NCI-H2107 treated with DMSO at 0.1 percent for 48 hours (cell line): ENCODE results near the gene AHI1.
A peak's percentile ranks its signal among the peaks of the same experiment; 100 is the strongest.

Experiments used
- DNase-seq: peaks from one replicate; lab custom pipeline; 2025; ENCODE audit not compliant: unreplicated experiment; lab: John Stamatoyannopoulos, UW

AHI1 gene

DNA sequence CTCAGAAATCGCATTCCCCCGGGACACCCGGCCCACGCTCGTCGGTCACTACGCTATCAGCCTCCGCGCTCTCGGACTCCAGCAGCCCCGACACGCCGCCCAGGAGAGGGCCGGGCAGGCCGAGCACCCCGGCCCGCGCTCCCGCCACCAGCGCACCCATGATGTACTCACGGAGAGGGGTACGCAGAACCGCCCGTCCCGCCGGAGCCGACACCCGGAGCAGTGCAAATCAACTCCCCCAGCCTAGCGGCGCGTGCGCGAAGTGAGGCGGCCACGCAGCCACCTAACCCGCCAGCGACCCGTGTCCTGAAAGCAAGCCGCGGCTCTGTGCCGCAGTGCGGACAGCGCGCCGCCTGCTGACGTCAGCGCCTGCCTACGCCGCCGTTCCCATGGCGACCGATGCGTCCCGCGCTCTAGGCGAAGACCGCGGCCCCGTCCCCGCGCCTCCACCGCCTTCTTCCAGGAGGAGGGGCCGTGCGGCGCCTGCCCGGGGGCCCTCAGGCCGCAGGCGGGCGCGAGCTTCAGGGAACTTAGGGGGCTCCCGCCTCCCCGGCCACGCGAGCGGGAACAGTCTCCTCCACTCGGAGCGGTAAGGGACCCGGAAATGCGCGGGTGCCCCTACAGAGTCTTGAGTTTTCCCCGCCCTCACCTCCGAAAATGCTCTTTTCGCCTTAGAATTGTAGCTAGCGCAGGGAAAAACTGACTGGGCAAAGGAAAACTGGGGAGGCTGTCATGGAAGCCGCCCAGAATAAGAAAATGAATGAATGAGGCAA lies at the start of gene AHI1:
Gene AHI1 (minus strand): TSS at position 329 of the 773 bp plus-strand sequence. CDS start 5,503 bp downstream, outside the sequence.
- DNase-seq, result peak; percentile 53

DNA sequence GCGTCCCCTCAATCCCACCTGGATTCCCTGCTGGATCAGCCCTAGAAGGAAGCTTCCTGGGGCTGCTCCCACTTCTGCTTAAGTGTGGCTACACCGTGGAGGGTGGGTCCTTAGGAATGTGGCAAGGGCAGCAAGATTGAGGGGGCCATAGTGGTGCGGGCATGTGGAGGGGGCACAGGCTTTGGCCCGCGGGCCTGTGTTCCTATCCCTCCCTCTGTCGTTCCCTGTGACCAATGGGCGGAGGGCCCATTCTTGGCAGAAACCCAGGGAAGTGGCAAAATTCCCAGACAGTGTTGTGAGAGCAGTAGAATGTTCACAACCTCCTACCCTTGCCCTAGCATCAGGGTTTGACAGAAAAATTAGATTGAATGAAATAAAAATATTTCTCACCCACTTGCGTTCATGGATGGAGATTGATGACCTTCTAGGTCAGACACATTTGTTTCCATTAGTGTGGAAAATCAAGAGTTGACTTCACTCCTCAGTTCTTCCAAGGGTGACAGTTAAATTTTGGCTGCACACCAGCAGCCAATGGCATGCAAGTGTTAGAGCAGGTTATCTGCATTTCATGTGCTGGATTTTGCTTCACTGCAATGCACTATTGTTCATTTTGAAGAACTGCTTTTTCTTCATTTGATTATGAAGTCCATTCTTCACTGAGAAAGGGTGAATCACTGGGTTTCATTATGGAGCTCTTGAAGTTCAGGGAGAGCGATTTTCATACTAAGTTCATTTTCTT lies 49.3 kb upstream of the AHI1 start:
- no peak for DNase-seq

DNA sequence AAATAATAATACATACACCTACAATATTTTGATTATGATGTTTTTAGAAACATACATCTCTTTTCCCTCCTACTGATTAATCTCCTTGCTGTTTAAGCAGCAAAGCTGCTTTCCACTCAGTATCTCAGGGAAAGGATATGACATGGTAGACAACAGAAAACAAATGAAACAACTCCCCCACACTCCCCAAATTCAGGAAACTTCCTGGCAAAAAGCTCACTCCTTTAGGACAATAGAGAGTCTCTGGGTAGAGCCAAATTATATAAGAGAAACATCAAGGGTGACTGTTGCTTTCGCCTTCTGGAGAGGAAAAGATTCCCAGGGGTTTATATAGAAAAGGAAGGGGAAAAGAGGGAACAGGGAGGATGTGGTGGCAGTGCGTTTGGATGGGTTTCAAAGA lies 48.7 kb upstream of the AHI1 start:
- DNase-seq, result no peak

DNA sequence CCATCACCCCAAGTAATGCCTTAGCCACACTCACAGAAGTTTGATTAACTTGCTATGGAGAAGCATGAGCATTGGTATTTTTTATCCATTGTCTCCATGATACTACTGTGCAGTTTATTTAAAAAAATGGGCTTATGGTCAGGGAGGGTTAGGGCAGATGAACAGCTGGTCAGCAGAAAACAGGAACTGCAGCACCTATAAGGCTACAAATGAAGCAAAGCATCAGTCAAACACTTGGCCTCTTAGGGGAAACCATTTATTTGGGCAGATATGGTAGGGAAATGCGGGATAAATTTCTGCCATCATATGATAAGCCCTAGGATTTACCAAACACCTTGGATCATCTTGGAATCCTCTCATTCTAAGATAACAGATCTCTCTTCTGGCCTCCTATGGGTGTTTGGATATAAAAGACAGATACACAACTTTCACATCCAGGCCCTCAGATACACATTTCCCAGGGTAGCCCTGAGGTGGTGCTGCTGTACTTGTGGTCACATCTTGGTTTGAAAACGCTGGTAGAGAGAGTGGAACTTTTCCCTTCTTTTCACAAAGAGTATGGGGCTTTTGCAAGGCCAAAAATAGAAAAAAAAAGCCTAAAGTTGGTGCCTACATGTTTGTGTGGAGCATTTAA lies 42.8 kb upstream of the AHI1 start:
- DNase-seq, result no peak

DNA sequence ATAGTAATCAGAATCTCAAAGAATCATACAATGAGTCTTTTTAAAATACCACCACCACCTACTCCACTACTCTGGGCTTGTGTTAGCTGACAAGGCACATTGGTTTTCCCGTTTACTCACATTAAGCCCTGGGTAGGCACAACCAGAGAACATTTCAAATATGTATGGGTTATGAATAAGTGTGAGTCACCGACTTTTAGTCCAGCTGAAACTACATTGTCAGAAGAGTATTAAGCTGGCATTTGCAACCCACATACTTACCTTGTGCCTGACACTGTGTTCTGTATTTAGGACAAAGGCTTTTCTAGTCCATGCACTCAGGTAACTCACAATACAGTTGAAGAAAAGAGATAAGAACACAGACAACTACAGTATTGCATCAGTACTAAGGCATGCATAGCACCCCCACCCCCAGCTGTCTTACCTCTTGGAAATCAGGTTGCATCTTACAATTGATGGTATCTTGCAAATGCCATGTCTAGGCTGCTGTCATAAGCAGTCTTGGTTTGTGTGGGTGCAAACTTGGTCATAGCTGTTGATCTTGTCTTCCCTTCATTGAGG lies 40.3 kb upstream of the AHI1 start:
- no peak for DNase-seq

DNA sequence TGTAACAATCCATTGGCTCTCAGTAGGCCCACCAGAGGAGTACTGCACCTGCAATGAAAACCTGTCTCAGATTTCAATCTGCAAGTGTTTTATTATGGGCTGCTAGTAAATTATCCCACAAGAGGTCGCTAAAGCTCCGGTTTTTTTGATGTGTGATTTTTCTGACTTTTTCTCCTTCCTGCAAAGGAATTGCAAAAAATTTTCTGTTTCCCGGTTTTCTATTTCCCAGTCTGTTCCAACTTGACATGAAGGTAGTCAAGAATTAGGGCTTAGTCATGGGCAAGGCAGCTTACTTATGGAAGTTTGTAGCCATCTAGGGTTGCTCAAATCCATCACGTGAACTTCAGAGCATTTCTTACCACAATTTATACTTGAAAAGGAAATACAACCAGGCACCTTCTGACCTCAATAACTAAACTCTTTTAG lies 38.5 kb upstream of the AHI1 start:
- peak; percentile 74 for DNase-seq

DNA sequence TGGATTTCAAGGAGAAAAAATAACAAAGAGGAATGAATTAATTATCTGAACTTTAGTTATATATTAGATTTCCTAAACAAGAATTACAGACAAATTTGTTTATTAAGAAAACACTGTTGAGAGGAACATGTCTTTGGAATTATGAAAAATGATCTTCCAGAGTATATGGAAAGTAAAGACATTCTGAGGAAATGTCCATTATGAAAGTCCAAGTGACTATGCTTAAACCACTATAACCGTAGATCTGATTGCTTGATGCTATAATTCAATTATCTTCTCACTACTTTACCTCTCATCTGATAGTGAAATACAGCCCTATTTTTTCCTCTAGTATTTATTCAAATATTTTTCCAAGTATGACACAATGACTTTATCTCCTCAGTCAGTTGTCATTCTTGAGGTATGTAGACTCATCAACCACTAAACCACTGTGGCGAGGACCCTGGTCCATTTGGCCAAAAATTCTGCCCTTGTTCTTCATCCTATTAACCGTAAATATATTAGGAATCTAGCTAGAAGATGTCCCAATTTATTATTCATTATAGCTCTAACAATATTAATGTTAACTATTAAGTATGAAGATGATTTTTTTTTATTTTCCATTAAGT lies 37.3 kb upstream of the AHI1 start:
- no peak for DNase-seq

DNA sequence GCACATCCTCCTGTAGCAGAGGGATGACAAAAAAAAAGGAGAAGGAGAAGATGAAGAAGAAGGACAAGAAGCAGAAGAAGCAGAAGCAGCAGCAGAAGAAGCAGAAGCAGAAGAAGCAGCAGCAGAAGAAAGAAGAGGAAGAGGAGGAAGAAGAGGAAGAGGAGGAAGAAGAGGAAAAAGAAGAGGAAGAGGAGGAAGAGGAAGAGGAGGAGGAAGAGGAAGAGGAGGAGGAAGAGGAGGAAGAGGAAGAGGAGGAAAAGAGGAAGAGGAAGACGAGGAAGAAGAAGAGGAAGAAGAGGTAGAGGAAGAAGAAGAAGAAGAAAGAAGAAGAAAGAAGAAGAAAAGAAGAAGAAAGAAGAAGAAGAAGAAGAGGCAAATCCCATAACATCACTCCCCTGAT lies 35.0 kb upstream of the AHI1 start:
- DNase-seq, result no peak

DNA sequence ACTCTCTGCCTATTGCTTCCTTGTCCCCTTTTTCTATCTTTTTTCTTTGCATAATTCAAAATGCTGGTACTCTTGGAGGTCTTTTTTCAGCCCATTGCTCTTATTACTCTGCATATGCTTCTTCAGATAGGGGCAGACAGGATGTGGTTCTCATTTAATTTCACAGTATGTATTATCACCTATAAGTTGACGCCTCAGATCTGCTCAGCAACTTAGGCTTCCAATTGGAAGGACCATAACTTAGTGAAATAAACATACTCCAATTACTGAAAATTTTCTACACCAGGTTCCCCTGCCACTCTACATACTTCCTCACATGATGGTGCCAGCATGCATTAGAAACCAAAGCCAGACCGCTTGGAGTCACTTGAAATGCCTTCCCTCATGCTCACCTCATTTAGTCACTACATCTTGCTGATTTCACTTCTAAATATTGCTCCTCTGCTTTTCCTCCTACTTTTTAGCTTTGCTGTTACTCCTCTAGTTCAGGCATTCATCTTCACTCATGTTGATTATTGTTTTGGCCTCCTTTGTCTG lies 34.5 kb upstream of the AHI1 start:
- DNase-seq, result no peak

DNA sequence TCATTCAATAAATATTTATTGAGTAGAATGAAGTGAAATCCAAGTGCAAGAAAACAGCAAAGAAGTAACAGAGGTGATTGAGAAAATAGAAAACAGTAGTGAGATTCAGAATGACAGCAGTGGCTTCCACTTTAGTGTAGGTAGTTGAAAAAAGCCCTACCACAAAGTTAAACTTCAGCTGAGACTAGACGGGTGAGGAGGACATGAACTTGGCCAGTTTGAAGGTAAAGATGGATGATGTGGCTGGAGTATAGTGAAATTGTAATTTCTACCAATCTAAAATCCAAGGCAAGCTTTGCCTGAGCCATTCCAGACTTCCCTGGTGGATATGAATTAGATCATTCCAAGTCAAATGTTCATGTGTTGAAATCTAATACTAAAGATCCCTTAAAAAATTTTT lies 32.6 kb upstream of the AHI1 start:
- no peak for DNase-seq

DNA sequence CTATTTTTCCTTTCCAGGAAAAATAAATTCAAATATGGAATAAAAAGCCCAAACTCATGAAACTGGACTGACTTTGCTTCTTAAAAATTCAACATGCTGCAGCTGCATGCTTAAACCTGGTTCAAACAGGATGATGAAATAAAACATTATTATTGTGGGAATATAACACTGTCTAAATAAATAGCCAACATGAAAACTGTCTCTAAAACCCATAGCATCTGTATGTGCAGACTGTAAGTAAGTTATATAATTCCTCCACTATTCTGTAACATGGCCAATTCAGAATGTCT lies 30.4 kb upstream of the AHI1 start:
- DNase-seq, result no peak

DNA sequence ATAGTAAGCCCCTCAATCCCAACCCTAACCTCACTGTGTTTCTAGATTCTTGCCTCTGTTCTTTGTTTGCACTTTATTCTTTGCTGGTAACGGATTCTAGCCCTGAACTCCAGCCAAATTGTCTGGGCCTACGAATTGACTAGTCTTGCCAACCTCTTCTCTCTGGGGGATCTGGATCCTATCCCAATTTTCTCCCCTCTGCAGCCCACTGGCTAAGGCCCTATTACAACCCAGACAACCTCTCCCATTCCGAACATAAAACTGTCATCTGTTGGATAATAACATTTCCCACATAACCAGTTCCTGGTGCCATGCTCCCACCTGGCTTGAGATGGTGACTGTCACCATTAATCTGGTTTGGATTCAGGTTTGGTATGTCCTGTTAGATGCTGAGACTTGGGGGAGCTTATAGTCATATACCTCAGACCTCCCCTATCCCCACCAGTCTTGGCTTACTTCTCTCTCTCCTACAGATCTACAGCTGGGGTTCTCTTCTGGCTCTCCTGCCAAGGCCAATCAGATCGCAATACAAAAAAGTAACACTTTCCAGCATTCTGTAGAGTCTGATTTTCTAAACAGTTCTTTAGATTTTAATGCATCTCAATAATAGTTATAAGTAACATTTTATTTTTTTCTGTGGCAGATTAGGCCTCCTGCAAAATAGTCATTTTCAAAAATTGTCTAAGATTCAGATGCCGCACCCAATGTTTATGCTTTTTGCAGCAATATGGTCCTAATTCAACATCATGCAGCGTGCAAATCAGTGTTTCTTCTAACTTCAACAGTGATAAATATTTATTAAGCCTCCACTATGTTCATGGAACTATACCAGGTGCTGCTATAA lies 29.8 kb upstream of the AHI1 start:
- no peak for DNase-seq

DNA sequence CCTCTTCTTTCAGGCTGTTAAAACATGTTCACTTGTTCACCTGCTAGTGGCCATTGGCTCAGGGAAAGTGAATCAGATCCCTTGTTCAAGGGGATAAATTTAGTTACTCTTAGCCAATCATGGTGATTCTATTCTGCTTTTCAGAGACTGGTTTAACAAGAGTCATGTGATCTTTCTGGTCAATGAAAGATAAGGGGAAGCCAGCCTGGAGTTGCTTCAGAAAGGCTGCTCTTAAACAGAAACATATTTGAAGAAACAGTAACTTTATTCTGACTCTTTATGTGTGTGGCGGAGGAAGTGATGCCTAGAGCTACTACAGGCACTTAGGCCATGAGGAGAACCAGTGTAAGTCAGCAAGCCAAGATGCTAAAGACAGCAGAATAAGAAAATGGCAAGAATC lies 28.1 kb upstream of the AHI1 start:
- no peak for DNase-seq

DNA sequence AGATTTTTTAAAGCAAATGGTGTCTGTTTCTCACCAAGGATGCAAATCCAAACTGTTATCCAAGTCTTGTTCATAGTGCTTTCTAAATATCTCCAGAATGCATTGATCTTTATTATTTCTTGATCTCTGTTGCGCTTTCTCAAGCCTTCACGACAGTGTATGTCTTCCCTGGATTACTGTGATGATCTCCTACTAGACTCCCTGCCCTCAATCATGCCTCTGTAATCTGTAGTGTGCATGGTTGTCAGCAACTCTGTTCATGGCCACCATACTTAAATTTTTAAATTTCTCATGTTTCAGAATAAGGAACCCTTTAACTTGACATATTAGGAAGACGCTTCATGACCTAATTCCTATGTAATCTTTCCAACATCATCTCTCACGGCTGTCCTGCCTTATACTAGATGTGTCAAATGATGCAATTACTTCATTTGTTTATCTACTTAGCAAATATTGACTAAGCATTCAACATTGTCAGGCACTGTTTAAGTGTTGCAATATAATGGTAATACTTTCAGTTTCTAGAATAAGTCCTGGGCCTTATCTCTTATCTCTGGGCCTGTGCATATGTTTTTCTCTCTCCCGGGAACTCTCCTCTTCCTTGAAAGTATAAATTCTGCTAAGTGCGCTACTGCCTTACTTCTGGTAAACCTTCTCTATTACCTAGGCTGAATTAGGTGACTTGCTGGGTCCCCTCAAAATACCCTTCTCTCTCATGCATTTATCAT lies 25.6 kb upstream of the AHI1 start:
- no peak for DNase-seq

DNA sequence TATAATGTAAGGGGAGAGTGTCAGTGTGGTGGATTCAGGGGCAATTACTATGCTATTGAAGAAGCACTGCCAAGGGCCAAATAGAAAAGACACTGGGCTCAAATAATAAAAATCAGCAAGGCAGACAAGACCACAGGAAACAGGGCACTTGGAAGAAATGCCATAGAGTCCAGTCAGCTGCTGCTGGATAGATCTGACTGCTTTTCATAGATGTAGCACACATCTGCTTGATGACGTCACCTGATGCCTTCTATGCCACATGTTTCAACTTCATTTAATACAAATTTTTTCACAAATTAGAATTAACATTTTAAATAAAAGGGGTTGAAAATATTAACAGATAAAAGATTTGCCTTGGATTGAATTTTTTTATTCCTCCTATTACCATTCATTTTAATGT lies 23.9 kb upstream of the AHI1 start:
- DNase-seq, result no peak

DNA sequence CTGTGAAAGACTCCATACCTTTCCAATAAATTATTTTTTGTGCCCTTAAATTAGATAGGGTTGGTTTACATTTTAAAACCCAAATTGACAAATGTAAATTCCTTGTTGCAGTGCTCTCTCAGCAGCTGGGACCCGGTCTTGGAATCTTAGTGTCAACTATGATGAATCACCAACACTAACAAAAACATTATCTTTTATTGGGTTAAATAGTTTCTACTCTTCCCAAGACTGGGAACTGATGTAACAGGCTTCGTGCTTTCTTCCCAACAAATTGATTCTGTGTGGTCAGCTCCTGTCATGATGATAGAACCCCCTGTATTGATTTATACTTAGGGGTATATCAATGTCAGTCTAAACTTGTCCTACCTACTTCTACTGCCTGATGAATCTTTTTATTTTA lies 23.2 kb upstream of the AHI1 start:
- DNase-seq, result no peak

DNA sequence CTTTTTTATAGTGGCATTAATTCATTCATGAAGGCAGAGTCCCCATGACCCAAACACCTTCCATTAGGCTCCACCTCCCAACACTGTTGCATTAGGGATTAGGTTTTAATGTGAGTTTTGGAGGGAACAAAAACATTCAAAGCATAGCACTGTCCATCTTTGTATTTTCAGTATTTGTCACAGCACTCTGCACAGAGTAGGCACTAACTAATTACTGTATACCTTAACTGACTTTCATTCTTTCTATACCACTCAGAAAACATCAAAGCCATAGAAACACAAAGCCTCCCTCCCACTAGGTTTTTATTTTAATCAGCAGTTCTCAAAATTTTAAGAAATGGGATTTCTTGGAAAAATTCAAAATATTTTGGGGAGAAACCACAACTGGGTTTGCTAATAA lies 21.8 kb upstream of the AHI1 start:
- DNase-seq, result no peak

DNA sequence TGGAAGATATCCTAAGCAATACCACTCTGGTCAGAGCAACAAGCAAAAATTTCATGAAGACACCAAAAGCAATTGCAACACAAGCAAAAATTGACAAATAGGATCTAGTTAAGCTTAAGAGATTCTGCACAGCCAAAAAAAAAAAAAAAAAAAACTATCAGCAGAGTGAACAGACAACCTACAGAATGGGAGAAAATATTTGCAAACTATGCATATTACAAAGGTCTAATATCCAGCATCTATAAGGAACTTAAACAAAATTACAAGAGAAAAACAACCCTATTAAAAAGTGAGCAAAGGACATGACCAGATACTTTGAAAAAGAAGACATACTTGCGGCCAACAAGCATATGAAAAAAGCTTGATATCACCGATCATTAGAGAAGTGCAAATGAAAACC lies 20.0 kb upstream of the AHI1 start:
- DNase-seq, result no peak

DNA sequence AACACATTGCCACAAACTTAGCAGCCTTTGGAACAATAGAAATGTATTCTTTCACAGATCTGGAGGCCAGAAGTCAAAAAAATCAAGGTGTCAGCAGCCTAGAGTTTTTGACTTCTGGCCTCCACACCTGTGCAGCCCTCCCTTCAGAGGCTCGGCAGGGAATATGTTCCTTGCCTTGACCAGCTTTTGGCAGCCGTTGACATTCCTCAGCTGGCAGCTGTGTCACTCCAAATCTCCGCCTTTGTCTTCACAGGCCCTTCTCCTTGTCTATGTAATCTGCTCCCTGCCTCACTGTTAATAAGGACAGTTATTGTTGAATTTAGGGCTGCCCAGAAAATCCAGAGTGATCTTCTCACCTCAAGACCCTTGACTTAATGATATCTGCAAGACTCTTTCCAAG lies 17.2 kb upstream of the AHI1 start:
- no peak for DNase-seq
